ENCODE results near the gene SENP5.
"Not testable (repeated sequence)": the region's sequence is repeated elsewhere in the genome, so short reads cannot be mapped to it uniquely, and the experiment has no call there.

Gene SENP5, protein sequence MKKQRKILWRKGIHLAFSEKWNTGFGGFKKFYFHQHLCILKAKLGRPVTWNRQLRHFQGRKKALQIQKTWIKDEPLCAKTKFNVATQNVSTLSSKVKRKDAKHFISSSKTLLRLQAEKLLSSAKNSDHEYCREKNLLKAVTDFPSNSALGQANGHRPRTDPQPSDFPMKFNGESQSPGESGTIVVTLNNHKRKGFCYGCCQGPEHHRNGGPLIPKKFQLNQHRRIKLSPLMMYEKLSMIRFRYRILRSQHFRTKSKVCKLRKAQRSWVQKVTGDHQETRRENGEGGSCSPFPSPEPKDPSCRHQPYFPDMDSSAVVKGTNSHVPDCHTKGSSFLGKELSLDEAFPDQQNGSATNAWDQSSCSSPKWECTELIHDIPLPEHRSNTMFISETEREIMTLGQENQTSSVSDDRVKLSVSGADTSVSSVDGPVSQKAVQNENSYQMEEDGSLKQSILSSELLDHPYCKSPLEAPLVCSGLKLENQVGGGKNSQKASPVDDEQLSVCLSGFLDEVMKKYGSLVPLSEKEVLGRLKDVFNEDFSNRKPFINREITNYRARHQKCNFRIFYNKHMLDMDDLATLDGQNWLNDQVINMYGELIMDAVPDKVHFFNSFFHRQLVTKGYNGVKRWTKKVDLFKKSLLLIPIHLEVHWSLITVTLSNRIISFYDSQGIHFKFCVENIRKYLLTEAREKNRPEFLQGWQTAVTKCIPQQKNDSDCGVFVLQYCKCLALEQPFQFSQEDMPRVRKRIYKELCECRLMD

DNA sequence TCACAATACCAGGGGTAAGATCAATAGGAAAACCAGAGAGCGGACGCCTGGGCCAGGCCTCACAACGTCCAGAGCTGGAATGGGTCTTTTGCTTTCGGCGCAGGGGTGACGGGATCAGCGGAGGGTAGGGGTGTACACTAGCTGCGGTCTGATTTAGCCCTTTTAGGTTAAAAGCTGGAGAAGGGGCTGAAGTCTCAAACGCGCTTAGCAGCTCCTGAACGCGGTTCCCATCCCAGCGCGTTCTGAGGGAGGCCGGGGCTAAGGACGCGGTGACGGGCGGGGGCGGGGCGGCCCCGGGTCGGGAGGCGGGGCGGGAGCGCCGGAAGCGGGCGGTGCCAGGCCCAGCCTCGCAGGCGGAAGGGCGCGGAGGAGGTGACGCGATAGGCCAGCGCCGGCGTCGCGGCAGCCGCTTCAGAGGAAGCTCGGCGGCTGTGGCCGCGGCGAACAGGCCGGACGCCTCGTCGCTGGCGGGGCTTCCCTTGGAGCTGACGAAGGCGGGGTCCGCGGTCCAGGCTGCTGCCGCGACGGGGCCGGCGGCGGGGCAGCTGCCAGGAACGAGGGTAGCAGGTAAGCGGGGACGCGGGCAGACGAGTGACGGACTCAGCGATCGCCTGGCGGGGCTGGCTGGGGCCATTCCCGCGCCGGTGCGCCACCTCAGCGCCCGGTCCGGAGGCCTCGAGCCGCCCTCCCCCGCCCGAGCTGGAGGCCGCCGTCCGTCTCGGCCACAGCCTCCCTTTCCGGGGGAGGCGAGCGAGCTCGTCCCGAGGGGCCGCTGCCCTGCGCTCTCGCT is at the start of gene SENP5:
Gene SENP5 (plus strand): TSS at position 414 of the 790 bp plus-strand sequence. CDS start 17,262 bp downstream, outside the sequence.
- TF ChIP-seq ZNF274 (IDR thresholded peaks at IDR 0.05; ENCODE audit: low read depth, low read length): no peak
- H3K4me3 ChIP-seq (ENCODE audit: low read length): peak within 1 kb of the TSS; percentile 88

DNA sequence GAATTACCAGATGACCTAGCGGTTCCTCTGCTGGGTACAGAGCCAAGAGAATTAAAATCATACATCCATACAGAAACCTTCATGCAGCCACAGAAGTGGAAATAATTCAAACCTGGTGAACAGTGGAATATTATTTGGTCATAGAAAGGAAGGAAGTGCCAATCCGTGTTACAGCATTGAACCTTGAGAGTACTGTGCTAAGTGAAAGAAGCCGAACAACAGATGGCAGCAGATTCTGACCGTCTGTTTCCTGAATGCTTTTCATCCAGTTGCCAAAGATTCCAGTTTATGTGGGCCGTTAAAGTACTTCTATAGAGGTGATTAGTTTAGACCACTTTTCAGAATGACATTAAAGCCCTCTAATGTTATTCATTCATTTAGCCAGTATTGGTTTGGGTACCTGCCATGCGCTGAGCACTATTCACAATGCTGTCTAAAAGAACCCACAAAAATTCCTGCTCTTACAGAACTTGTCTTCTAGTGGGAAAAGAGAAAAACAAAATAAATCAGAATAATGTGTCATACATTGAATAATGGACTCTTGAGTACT is 45.8 kb upstream of the SENP5 start:
- no peak overlapping the region for H3K4me3 ChIP-seq (ENCODE audit: low read length)
- no peak for TF ChIP-seq ZNF274 (IDR thresholded peaks at IDR 0.05; ENCODE audit: low read depth, low read length)

DNA sequence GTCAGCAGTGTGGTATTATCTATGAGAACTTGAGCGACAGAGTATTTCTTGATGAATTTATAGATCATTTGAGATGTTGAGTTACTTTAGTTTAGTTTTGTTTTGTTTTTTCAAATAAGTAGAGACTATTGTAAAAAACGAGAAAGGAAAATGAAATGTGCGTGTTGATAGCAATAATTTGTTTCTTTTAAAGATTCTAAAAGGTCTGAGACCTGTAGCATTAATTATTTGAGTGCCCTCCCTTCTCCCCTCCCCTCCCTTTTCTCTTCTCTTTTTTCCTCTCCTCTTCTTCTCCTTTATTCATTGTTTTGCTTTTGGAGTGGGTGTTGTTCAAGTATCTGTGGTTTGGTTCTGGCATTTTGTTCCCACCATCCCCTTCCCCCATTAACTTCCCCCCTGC is 38.1 kb upstream of the SENP5 start:
- H3K4me3 ChIP-seq (ENCODE audit: low read length): not testable (repeated sequence)

DNA sequence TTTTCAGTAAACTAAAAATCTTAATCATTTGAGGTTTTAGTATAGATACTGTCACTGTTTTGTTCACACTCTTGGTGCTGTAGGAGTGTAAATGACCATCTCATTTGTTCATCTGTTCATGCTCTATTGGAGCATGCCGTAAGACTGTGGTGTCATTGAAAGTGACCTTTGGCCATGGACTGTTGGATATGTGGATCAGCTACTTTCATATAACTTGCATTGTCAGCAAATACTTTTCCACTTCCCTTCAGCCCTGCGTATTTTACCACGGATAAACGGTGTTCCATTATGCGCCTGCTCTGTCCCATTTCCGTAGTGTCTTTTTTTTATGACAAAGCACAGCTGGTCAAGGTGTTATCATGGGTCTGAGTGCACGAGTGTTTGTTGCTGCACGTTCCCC is 32.6 kb upstream of the SENP5 start:
- no peak overlapping the region for H3K4me3 ChIP-seq (ENCODE audit: low read length)
- TF ChIP-seq ZNF274 (IDR thresholded peaks at IDR 0.05; ENCODE audit: low read depth, low read length): no peak

DNA sequence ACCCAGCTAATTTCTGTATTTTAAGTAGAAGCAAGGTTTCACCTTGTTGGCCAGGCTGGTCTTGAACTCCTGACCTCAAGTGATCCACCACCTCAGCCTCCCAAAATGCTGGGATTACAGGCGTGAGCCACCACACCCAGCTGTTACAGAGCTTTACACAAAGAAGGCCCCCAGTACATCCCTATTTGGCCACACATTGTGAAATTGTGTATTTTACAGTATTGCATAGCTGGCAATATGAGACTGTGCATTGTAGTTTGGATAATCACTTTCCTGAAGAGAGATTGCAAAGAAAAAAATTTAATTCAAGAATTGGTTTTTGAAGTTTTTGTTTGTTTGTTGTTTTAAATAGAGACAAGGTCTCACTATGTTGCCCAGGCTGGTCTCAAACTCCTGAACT is 31.1 kb upstream of the SENP5 start:
- H3K4me3 ChIP-seq (ENCODE audit: low read length): not testable (repeated sequence)

DNA sequence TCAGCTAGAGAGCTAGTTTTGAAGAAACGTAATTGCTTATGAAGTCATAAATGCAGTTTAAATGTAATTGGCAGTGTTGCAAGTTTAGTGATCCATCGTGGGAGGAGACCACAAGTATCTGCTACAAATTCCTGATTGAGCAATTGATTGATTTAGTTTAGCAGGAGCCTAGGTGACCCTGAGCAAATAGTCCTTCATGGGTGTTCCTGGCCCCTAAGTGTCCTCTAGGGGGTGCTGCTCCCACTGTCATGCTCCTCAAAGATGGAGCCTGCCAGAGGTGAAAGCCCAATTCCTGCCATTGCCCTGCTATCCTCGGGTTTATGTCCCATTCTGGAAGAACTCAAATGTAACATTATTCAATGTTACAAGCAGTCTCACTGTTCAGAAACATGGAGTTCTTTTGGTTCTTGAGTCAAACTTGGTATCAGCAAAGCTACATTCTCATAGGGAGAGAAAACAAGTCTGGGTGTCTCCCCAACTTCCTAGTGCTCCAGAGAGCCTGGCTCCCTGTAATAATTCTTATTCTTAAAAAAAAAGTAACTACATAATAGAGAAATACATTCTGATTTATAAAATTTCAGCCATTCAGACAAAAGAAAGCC is 29.8 kb upstream of the SENP5 start:
- no peak overlapping the region for H3K4me3 ChIP-seq (ENCODE audit: low read length)
- TF ChIP-seq ZNF274 (IDR thresholded peaks at IDR 0.05; ENCODE audit: low read depth, low read length): no peak

DNA sequence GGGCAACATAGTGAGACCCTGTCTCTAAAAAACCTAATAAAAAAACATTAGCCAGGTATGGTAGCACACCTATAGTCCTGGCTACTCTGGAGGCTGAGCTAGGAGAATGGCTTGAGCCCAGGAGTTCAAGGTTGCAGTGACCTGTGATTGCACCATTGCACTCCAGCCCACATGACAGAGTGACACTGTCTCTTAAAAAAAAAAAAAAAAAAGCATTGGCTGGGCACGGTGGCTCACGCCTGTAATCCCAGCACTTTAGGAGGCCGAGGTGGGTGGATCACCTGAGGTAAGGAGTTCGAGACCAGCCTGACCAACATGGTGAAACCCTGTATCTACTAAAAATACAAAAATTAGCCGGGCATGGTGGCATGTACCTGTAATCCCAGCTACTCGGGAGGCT is 28.4 kb upstream of the SENP5 start:
- H3K4me3 ChIP-seq (ENCODE audit: low read length): not testable (repeated sequence)

DNA sequence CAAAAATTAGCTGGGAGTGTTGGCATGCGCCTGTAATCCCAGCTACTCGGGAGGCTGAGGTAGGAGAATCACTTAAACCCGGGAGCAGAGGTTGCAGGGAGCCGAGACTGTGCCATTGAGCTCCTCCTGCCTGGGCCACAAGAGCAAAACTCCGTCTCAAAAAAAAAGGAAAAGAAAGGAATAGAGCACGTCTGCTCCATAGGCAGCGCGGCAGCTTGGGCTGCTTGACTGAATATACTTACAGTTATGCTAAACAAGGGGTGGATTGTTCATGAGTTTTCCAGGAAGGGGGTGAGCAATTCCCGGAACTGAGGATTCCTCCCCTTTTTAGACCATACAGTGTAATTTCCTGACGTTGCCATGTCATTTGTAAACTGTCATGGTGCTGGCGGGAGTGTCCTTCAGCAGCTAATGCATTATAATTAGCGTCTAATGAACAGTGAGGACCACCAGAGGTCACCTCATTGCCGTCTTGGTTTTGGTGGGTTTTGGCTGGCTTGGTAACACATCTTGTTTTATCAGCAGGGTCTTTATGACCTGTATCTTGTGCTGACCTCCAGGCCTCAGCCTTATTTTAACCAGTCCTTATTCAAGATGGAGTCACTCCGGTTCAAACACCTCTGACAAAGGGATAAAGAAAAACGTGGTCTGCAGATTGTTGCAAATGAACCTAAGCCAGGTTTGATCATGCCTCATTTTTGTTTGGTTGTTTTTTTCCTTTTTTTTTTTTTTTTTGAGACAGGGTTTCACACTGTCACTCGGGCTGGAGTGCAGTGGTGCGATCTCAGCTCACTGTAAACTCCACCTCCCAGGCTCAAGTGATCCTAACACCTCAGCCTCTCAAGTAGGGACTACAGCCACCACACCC is 24.9 kb upstream of the SENP5 start:
- TF ChIP-seq ZNF274 (IDR thresholded peaks at IDR 0.05; ENCODE audit: low read depth, low read length): no peak

DNA sequence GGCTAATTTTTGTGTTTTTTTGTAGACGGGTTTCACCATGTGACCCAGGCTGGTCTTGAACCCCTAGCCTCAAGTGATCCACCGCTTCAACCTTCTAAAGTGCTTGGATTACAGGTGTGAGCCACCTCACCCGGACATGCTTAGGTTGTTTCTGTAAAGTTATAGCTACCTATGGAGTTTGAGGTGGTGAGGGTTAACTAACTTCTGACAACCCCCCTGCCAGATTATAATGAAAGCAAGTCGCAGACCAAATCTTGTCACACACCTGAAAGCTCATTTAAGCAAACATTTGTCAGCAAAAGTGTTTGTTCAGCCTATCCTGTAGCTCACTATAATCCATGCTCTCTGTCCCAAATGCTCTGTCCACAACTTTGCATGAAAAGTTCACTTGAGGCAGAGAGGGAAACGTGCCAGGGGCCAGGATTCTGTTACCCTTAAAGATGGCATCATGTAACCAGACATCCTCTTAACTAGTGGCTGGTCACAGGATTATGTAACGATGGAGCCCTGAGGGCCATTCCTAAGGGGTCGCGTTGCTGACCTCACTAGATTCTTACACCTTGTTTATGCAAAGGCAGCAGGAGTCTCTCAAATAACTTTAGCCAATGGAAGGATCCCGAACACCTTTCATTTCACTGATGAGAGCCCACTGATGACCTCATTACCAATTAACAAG is 24.1 kb upstream of the SENP5 start:
- no peak overlapping the region for H3K4me3 ChIP-seq (ENCODE audit: low read length)
- TF ChIP-seq ZNF274 (IDR thresholded peaks at IDR 0.05; ENCODE audit: low read depth, low read length): no peak

More for the DNA sequence above, 24.9 kb upstream of the SENP5 start:
- H3K4me3 ChIP-seq (ENCODE audit: low read length): no peak overlapping the region

DNA sequence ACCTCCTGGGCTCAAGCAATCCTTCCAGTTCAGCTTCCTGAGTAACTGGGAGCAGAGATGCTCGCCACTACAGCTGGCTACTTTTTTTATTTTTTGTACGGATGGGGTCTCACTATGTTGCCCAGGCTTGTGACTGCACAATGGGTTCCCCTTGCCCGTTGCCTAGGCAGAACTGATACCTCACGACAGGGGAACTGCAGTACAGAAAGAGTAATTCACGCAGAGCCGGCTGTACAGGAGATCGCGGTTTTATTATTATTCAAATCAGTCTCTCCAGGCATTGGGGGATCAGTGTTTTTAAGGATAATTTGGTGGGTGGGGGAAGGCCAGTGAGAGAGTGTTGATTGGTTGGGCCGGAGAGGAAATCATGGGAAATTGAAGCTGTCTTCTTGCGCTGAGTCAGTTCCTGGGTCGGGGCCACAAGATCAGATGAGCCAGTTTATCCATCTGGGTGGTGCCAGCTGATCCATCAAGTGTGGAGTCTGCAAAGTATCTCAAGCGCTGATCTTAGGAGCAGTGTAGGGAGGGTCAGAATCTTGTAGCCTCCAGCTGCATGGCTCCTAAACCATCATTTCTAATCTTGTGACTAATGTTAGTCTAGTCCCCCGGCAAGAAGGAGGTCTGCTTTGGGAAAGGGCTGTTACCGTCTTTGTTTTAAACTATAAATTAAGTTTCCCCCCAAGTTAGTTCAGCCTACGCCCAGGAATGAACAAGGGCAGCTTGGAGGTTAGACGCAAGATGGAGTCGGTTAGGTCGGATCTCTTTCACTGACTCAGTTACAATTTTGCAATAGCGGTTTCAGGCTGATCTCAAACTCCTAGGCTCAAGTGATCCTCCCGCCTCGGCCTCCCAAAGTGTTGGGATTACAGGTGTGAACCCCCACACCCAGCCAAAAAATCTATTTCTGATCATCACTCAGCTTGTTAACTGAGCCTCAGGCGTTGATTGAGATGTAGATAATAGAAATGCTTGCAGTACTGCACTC is 23.2 kb upstream of the SENP5 start:
- not testable (repeated sequence) for H3K4me3 ChIP-seq (ENCODE audit: low read length)

DNA sequence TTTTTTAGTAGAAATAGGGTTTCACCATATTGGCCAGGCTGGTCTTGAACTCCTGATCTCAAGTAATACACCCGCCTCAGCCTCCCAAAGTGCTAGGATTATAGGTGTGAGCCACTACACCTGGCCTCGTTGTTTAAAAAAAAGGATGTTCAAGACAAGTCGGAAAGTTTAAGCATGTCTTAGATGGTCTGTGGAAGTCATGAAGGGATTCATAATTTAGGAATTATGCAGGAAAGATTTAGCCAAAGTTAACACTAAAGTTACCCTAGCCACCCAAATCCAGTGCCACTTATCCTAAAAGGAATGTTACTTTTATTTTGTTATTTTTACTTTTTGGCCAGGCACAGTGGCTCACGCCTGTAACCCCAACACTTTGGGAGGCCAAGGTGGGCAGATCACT is 19.3 kb upstream of the SENP5 start:
- not testable (repeated sequence) for H3K4me3 ChIP-seq (ENCODE audit: low read length)

Measured in GM08714 (cell line).